Neural progenitor cell (in vitro differentiated cells): ENCODE results near the gene HDDC2.

Experiments used
- EZH2 ChIP-seq: fragments of 200-600 bp; sonication (generic); IDR thresholded peaks from 2 replicates; pipeline ENCODE4 v1.6.1; 2017; ENCODE audit warnings: antibody characterized with exemption, mild to moderate bottlenecking, moderate library complexity
- TF ChIP-seq, protein P1 (sequence below): fragments of 200-600 bp; sonication (generic); IDR thresholded peaks from 2 replicates; pipeline ENCODE4 v1.5.1; 2017; ENCODE audit warnings: antibody characterized with exemption, mild to moderate bottlenecking

DNA sequence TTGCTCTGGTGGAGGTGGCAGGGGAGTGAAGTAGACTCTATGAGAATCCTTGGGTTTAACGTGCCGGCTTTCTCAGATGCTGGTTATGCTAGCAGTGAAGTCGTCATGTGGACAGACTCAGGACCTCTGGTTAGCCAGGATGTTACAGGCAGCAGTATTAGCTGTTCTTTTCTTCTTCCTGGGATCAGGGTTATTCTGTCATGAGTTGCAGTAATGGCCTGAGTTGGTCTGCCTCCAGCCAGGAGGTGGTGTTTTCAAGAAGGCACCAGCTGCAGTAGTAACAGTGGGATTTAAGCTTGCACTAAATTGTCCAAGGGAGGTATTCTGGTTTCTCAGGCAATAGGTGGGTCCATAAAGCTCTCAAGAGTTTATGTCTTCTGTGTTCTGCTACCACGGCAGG, 56.7 kb downstream of the HDDC2 start:
- TF ChIP-seq, protein P1, sequence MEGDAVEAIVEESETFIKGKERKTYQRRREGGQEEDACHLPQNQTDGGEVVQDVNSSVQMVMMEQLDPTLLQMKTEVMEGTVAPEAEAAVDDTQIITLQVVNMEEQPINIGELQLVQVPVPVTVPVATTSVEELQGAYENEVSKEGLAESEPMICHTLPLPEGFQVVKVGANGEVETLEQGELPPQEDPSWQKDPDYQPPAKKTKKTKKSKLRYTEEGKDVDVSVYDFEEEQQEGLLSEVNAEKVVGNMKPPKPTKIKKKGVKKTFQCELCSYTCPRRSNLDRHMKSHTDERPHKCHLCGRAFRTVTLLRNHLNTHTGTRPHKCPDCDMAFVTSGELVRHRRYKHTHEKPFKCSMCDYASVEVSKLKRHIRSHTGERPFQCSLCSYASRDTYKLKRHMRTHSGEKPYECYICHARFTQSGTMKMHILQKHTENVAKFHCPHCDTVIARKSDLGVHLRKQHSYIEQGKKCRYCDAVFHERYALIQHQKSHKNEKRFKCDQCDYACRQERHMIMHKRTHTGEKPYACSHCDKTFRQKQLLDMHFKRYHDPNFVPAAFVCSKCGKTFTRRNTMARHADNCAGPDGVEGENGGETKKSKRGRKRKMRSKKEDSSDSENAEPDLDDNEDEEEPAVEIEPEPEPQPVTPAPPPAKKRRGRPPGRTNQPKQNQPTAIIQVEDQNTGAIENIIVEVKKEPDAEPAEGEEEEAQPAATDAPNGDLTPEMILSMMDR, result no peak
- no peak for TF ChIP-seq EZH2
